ENCODE results near the gene ACTA1.
"Not testable (repeated sequence)": the region's sequence is repeated elsewhere in the genome, so short reads cannot be mapped to it uniquely, and the experiment has no call there.

ACTA1 gene

DNA sequence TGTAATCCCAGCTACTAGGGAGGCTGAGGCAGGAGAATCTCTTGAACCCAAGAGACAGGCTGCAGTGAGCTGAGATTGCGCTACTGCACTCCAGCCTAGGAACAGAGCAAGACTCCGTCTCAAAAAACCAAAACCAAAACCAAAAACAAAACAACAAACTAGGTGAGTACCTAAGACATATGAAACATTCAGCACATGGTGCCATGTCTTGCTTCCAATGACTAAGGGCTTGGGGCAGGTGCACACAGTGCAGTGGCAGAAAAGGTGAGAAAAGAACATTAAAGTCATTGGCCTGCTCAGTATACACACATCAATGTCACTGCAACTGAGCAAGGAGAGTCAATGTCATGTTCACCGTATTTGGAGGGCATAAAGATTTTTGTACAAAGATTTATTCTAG, 4.1 kb upstream of the ACTA1 start:
- no peak for DNase-seq

- DNase-seq = no peak
Measured at GRCh38 chr1:229437443-229437842, 3.5 kb upstream of the ACTA1 start.

- no peak for DNase-seq
Measured at GRCh38 chr1:229436201-229436600, 2.3 kb upstream of the ACTA1 start.

GRCh38 chr1:229434641-229435051, 752 bp upstream of the ACTA1 start:
- DNase-seq = no peak

DNA sequence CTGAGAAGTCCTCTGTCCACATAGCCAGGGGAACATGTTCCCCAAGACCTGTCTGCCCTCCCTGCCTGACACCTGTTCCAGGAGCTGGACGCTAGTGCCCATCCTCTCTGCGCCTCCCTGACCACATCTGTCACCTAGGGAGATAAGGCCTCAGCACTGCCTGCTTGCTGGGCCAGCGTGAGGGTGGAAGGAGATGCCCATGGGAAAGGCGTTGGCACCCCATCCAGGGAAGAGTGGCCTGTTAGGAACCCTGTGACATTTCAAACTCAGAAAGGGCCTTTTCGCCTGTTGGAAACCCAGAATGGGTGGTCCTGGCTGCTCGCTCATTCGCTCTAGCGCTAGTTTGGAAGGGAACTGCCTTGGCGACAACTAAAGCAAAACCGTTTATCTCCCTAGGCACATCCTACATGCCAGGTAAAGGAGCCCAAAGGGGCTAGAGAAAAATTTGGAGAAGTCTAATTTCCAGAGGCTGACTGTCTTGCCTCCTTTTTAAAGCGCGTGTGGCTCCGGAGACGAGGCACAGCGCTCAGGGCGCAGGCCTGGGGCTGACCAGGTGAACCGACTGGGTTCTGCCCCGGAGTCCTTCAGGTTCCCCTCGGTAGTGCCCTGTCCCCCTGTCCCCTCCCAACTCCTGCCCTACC, 410 bp downstream of the ACTA1 start:
- DNase-seq = no peak

DNA sequence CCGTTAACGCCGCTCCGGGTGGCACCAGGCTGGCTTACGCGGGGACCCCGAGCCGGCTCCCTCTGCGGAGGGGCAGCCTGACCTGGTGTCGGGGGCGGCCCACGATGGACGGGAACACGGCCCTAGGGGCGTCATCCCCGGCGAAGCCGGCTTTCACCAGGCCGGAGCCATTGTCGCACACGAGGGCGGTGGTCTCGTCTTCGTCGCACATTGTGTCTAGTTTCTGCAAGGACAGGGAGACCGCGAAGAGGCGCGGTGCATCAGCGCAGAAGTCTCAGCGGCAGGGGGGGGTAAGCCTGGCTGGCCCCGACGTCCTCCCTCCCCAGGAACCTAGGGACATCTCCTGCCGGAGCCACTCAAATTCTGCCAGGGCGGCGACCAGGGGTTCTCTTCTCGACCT, 989 bp downstream of the ACTA1 start:
- no peak for DNase-seq

- DNase-seq = no peak
Measured at GRCh38 chr1:229432116-229432461, 1.8 kb downstream of the ACTA1 start.

DNA sequence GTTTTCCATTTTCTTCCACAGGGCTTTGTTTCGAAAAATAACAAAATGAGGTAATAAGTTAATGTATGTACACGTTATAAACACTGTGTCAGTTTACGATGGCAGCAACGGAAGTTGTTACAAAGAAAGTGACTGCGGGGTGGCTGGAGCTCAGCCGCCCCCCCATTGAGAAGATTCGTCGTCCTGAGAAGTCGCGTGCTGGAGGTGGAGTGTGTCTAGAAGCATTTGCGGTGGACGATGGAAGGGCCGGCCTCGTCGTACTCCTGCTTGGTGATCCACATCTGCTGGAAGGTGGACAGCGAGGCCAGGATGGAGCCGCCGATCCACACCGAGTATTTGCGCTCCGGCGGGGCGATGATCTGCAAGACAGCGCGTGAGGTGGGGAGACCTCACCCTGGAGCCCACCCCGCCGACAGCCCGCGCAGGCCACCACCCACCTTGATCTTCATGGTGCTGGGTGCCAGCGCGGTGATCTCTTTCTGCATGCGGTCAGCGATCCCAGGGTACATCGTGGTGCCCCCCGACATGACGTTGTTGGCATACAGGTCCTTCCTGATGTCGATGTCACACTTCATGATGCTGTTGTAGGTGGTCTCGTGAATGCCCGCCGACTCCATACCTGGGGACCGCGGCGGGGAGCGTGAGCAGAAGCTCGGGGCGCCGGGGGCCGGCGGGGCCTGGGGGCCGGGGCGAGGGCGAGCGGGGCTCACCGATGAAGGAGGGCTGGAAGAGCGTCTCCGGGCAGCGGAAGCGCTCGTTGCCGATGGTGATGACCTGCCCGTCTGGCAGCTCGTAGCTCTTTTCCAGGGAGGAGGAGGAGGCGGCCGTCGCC, 2.4 kb downstream of the ACTA1 start:
- DNase-seq = no peak

GRCh38 chr1:229430761-229431283, 3.1 kb downstream of the ACTA1 start:
- DNase-seq = no peak

DNA sequence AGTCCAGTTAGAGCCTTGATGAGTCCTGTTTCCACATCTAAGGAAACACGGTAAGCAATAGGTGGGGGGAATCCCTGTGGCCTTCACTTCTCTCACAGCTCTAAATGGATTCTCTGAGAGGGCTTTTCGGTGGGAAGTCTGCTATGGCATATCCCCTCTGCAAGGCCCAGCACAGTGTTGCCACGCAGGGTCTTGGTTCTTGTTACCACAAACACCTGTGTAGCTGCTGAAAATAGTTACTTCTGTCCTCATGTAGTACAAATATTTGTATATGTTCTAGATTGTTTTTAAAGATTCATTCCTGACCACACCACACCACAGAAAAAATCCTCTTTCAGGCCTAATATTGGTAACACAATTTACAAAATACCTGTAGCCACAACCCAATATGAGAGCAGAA, 5.6 kb downstream of the ACTA1 start:
- DNase-seq = no peak

- no peak for DNase-seq
Measured at GRCh38 chr1:229427572-229427971, 6.3 kb downstream of the ACTA1 start.

DNA sequence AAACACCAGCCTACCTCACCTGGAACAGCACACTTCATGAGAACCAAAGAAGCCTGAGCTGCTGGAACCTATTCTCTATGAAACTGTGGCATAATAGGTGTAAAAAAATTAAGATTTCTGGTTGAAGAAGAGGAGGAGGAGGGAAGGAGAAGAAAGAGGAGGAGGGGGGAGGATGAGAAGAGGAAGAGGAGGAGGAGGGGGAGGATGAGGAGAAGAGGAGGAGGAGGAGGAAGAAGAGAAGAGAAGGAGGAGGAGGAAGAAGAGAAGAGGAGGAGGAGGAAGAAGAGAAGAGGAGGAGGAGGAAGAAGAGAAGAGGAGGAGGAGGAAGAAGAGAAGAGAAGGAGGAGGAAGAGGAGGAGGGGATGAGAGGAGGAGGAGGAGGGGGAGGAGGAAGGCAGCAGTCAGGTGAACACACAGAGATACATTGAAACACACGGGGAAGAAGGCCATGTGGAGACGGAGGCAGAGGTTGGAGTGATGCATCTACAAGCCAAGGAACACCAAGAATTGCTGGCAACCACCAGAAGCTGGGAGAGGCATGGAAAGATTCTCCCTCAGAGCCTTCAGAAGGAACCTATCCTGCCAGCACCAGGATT, 8.2 kb downstream of the ACTA1 start:
- DNase-seq = no peak

- no peak for DNase-seq
Measured at GRCh38 chr1:229420765-229421164, 13.1 kb downstream of the ACTA1 start.

GRCh38 chr1:229420224-229420623, 13.7 kb downstream of the ACTA1 start:
- DNase-seq = no peak

DNA sequence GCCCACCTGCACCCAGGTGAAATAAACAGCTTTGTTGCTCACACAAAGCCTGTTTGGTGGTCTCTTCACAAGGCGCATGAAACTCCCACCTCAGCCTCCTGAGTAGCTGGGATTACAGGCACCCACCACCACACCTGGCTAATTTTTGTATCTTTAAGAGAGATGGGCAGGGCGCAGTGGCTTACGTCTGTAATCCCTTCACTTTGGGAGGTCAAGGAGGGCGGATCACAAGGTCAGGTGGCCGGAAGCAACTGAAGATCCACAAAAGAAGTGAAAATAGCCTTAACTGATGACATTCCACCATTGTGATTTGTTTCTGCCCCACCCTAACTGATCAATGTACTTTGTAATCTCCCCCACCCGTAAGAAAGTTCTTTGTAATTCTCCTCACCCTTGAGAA, 15.3 kb downstream of the ACTA1 start:
- DNase-seq = not testable (repeated sequence)

- DNase-seq = not testable (repeated sequence)
Measured at GRCh38 chr1:229412810-229413209, 21.1 kb downstream of the ACTA1 start.

DNA sequence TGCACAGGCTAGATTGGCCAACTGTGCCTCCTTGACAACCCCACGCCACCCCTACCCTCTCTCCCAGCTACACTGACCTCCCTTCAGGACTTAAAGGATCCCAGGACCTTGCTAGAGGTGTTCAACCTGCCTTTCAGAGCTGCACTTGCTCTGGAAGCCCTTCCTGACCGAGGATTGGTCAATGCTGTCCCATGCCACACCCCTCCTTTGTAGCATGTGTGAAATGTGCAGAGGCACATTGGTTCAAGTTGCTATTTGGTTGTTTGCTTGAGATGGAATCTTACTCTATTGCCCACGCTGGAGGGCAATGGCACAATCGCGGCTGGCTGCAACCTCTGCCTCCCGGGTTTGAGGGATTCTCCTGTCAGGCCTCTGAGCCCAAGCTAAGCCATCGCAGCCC, 21.8 kb downstream of the ACTA1 start:
- no peak for DNase-seq

DNA sequence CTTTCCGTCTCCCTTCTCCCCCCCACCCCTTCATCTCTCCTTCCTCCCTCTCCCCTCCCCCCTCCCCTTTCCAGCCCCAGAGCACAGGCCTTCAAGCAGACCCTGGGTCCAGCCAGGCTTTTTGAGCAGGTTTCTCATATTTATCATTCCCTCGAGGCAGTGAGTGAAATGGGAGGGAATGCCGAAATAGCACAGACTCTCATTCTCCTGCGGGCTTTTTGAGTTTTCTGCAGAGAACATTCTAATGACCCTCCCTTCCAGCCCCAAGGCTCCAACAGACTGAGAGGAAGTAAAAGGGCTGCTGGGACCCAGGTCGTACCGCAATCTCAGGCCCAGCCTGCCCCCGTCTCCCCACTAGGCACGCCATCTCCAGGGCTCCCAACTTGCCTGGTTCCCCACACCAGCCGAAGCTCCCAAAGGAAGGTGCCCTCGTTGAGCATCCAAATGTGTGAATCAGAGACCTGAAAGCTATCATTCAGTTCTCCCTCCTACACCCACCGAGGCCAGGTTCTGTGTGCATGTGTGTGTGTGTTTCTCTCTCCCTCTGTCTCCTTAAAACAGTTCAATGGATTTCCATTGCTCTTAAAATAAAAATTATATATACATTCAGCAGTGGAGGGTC, 22.3 kb downstream of the ACTA1 start:
- DNase-seq = no peak

GRCh38 chr1:229410692-229411433, 23.0 kb downstream of the ACTA1 start:
- DNase-seq = peak; percentile 63

DNA sequence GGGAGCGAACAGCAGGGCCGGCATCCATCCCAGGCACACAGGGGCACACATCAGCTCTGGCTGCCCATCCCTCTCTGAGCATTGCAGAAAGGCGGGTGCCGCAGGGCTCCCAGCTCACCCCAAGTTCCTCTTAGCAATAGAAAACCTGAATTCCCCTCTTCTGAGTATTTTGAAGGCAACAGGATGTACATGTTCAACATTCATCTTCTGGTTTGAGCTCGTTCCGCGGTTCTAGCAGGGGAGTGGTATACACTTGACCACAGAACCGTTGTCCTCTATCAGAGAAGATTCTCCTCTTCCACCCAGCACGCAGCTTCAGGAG, 23.6 kb downstream of the ACTA1 start:
- no peak for DNase-seq

DNA sequence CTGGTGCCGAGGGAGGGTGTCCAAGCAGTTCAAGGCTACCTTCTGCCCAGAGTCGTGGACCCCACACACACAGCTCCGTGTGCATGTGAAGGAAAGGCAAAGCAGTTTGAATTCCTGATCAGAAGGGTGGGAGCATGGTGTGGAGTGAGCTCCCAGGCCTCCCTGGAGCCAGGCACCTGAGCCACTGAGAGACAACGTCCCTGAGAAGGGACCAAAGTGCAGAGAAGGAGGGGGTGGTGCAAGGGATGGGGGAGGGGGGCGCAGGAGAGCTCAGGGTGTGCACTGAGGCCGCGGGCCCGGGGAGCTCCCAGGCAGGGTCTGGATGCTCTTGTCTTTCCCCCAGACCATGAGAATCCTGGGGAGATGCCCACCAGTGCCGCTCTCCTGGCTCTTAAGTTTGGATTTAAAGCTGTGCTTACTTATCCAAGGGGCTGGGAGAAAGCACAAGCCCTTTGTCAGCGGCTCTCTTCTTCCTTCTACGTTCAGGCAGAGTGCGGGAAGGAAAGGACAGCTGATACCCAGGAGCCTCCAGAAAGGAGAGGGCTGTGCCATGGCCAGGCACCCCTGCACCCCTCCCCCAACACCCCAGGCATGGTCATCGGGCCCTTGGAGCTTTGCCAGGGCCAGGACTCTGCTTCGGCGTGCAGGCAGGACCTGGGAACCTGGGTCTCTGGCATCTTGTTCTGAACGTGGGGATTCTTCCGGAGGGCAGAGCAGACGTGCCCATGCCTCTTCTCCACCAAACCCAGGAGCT, 24.1 kb downstream of the ACTA1 start:
- DNase-seq = no peak

DNA sequence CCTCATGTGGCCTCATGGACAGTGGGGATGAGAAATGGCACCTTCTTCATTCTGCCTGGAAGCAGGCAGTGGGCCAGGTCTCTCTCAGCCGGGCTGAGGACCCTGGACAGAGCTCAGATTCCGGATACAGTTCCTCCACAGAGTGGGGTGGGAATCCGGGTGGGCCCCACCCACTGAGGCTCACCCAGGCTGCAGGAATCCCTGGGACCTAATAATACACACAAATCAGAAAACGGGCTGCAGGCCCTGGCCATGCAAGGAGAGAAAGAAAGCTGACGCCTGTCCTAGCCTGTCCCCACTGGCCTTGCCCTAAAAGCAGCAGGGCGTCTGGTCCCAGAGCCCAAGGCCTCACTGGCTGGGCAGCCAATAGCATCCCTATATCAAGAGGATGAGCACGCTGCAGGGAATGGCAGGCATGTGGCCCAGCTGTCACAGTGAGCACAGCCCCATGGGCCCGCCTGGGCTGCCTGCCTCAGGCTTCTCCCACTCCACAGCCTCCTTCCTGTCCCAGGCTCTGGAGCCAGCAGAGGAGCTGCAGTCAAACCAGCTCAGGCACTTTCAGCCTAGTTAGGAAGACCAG, 25.3 kb downstream of the ACTA1 start:
- DNase-seq = peak; percentile 14

Data from HCEC 1CT (cell line).